PC-3 (cell line): Measurements from ENCODE around the gene LRFN4. TPM values are rescaled to one million over a fixed set of nuclear protein-coding genes. Genes with fewer than 3 reads are reported as not detected.
A peak's percentile ranks its signal among the peaks of the same experiment; 100 is the strongest.

Experiments
- ATAC-seq: fragments of 200-7000 bp; cut with Tn5 transposase; 2 replicates; pipeline ENCODE4 v1.9.1; 2020; ENCODE audit warnings: mild to moderate bottlenecking, moderate library complexity
- BruUV-seq: library from RNA; stranded (reverse); fragments of 400-500 nt; replicated peaks from 2 replicates; lab custom pipeline; 2021; lab: Mats Ljungman, UMichigan
- CTCF ChIA-PET: fragments of 300-600 bp; sonication (Branson Sonifier 250); formaldehyde crosslinking; loops from one replicate; lab custom pipeline; 2022; ENCODE audit warnings: antibody characterized with exemption; lab: Charles Lee
- POLR2A ChIA-PET: fragments of 300-600 bp; sonication (Branson Sonifier 250); formaldehyde crosslinking; loops from one replicate; lab custom pipeline; 2022; ENCODE audit warnings: antibody characterized with exemption; ENCODE audit not compliant: unreplicated experiment; lab: Charles Lee
- DNase-seq: peaks from one replicate; pipeline ENCODE4 v3.0.0-alpha.2; 2015
- H2AFZ ChIP-seq: fragments of 300-600 bp; sonication (generic); 2 replicates; pipeline ENCODE4 v1.6.0; 2016; ENCODE audit warnings: antibody characterized with exemption, low read length
- H3F3A ChIP-seq: fragments of 300-600 bp; sonication (generic); one replicate; pipeline ENCODE4 v1.6.0; 2017; ENCODE audit warnings: antibody characterized with exemption, low read length, control low read depth, mild to moderate bottlenecking; ENCODE audit not compliant: unreplicated experiment
- H3K27ac ChIP-seq: fragments of 300-600 bp; sonication (generic); 2 replicates; pipeline ENCODE4 v1.5.1; 2016; ENCODE audit warnings: mild to moderate bottlenecking, low read length
- H3K27me3 ChIP-seq: fragments of 300-600 bp; sonication (generic); 2 replicates; pipeline ENCODE4 v1.6.1; 2016; ENCODE audit warnings: low read length, mixed read lengths
- H3K36me3 ChIP-seq: fragments of 300-600 bp; sonication (generic); 2 replicates; pipeline ENCODE4 v1.6.1; 2016; ENCODE audit warnings: low read depth, mixed run types, low read length, mixed read lengths
- H3K4me1 ChIP-seq: fragments of 300-600 bp; sonication (generic); 2 replicates; pipeline ENCODE4 v1.5.1; 2016; ENCODE audit warnings: low read length; ENCODE audit not compliant: insufficient read depth
- H3K4me2 ChIP-seq: fragments of 300-600 bp; sonication (generic); 2 replicates; pipeline ENCODE4 v1.6.0; 2016; ENCODE audit warnings: low read length
- H3K4me3 ChIP-seq: fragments of 300-600 bp; sonication (generic); 2 replicates; pipeline ENCODE4 v1.5.1; 2016; ENCODE audit warnings: mild to moderate bottlenecking, low read length, mixed read lengths
- H3K79me2 ChIP-seq: fragments of 300-600 bp; sonication (generic); 2 replicates; pipeline ENCODE4 v1.6.1; 2017; ENCODE audit warnings: low read length, mixed read lengths
- H3K9ac ChIP-seq: fragments of 300-600 bp; sonication (generic); 2 replicates; pipeline ENCODE4 v1.6.0; 2016; ENCODE audit warnings: mild to moderate bottlenecking, low read length
- H3K9me2 ChIP-seq: fragments of 300-600 bp; sonication (generic); replicated peaks from 2 replicates; pipeline ENCODE4 v1.6.1; 2016; ENCODE audit warnings: mixed run types, low read length, mixed read lengths
- H3K9me3 ChIP-seq: fragments of 300-600 bp; sonication (generic); 2 replicates; pipeline ENCODE4 v1.6.1; 2016; ENCODE audit warnings: low read length, mixed read lengths
- H4K20me1 ChIP-seq: fragments of 300-600 bp; sonication (generic); 2 replicates; pipeline ENCODE4 v1.6.1; 2016; ENCODE audit warnings: low read length, mixed read lengths
- EZH2 ChIP-seq: fragments of 300-600 bp; sonication (generic); IDR thresholded peaks from one replicate; pipeline ENCODE4 v1.6.1; 2017; ENCODE audit warnings: antibody characterized with exemption, mild to moderate bottlenecking, low read length; ENCODE audit not compliant: unreplicated experiment
- EZH2phosphoT487 ChIP-seq: fragments of 300-600 bp; sonication (generic); IDR thresholded peaks from 2 replicates; pipeline ENCODE4 v1.6.1; 2018; ENCODE audit warnings: mild to moderate bottlenecking, antibody characterized with exemption, low read length, borderline replicate concordance
- intact Hi-C: fragments of 100-400 bp; cut with micrococcal nuclease; formaldehyde crosslinking; loops from 2 replicates; pipeline ENCODE4 v1.9.0; 2023
- total RNA-seq: library from RNA; depleted of rRNA; stranded (reverse); fragments of >200 nt; gene quantifications from 2 replicates; pipeline ENCODE4 v1.2.3, GENCODE V29; 2014
- TF ChIP-seq, protein P1 (sequence below): fragments of 300-600 bp; sonication (generic); conservative IDR thresholded peaks from 2 replicates; pipeline ENCODE4 v1.5.1; 2017; ENCODE audit warnings: antibody characterized with exemption, low read depth, mild to moderate bottlenecking, low read length

The LRFN4 gene
- total RNA-seq, 1 experiment from 2014 or later: 64.4 TPM

DNA sequence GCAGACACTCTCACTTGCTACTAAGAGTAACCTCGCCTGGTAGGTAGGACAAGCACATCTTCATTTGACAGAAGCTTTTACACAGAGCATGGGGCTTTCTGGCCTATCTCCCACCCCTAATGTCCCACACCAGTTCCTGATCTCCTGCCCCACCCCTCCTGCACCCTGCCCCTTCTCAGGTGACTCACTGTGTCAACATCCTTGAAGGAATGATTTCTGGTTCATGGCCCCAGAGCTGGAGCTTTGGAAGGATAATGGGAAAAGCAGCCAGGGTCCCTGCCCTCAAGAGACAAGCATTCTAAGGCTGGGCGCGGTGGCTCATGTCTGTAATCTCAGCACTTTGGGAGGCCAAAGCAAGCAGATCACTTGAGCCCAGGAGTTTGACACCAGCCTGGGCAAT lies 47.2 kb downstream of the LRFN4 start:
- Histone ChIP-seq H3K9me3 (no peaks in the 10 kb centered on the region), H3K36me3 (no peaks in the 10 kb centered on the region), H3K4me3 (peak overlapping the region; percentile 18; the same call in 1 of the 2 replicates), H4K20me1 (no peaks in the 10 kb centered on the region), H3K27me3 (no peaks in the 10 kb centered on the region), H3K4me1 (peaks cover 40% of the 10 kb centered on the region), H3K79me2 (peaks cover 11% of the 10 kb centered on the region), H3F3A (no peaks in the 10 kb centered on the region), H3K27ac (peak overlapping the region; percentile 88), H3K9ac (peak overlapping the region; percentile 67), H3K4me2 (peak overlapping the region; percentile 72), H2AFZ (peak overlapping the region; percentile 33; the same call in 1 of the 2 replicates), H3K9me2 (no peaks in the 10 kb centered on the region)
- TF ChIP-seq, protein P1, sequence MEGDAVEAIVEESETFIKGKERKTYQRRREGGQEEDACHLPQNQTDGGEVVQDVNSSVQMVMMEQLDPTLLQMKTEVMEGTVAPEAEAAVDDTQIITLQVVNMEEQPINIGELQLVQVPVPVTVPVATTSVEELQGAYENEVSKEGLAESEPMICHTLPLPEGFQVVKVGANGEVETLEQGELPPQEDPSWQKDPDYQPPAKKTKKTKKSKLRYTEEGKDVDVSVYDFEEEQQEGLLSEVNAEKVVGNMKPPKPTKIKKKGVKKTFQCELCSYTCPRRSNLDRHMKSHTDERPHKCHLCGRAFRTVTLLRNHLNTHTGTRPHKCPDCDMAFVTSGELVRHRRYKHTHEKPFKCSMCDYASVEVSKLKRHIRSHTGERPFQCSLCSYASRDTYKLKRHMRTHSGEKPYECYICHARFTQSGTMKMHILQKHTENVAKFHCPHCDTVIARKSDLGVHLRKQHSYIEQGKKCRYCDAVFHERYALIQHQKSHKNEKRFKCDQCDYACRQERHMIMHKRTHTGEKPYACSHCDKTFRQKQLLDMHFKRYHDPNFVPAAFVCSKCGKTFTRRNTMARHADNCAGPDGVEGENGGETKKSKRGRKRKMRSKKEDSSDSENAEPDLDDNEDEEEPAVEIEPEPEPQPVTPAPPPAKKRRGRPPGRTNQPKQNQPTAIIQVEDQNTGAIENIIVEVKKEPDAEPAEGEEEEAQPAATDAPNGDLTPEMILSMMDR: no peak
- TF ChIP-seq EZH2 (no peak), EZH2phosphoT487 (no peak)
- ATAC-seq: peak; percentile 82
- DNase-seq: peak; percentile 83
- ChIA-PET CTCF (no interaction called here), POLR2A (no interaction called here)
- no TSS peak for BruUV-seq
- intact Hi-C loops: no loop called here

DNA sequence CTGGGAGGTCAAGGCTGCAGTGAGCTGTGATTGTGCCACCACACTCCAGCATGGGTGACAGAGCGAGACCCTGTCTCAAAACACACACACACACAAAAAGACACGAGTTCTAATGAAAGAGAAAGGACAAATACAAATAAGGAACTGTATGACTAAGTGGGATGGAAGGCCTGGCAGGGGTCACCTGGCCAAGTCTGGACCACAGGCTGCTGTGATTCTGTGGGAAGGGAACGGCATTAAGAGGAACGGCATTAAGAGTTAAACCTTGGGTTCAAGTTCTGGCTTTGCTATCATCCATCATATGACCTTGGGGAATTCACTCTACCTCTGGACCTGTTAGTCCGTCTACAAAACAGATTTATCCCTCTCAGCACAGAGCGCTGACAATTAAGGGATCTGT lies 47.7 kb downstream of the LRFN4 start:
- Histone ChIP-seq H3K4me3 (peak overlapping the region; percentile 18), H3K27ac (peak overlapping the region; percentile 88), H4K20me1 (no peaks in the 10 kb centered on the region), H3K79me2 (peaks cover 11% of the 10 kb centered on the region), H3K4me1 (peaks cover 40% of the 10 kb centered on the region), H3K9me2 (no peaks in the 10 kb centered on the region), H3K4me2 (peak overlapping the region; percentile 72), H2AFZ (no peak overlapping the region), H3K9ac (peak overlapping the region; percentile 67), H3K9me3 (no peaks in the 10 kb centered on the region), H3F3A (no peaks in the 10 kb centered on the region), H3K36me3 (no peaks in the 10 kb centered on the region), H3K27me3 (no peaks in the 10 kb centered on the region)
- intact Hi-C loops: no loop called here
- ATAC-seq (peak; percentile 30), DNase-seq (peak; percentile 48)
- TF ChIP-seq, protein P1: no peak
- TF ChIP-seq EZH2 (no peak), EZH2phosphoT487 (no peak)
- BruUV-seq: no TSS peak
- POLR2A ChIA-PET: no interaction called here
- CTCF ChIA-PET: no interaction called here

GRCh38 chr11:66904981-66905521 lies 48.2 kb downstream of the LRFN4 start:
- ChIA-PET POLR2A (no interaction called here), CTCF (no interaction called here)

More at GRCh38 chr11:66904981-66905521, 48.2 kb downstream of the LRFN4 start:
- H3K9ac ChIP-seq: peak overlapping the region; percentile 67
- no TSS peak for BruUV-seq
- H3K9me3 ChIP-seq: no peaks in the 10 kb centered on the region
- no peaks in the 10 kb centered on the region for H3F3A ChIP-seq
- H3K9me2 ChIP-seq: no peaks in the 10 kb centered on the region
- H2AFZ ChIP-seq: no peak overlapping the region
- peaks cover 11% of the 10 kb centered on the region for H3K79me2 ChIP-seq
- no peaks in the 10 kb centered on the region for H3K27me3 ChIP-seq
- H3K27ac ChIP-seq: peak overlapping the region; percentile 88
- no peak for ATAC-seq
- no peaks in the 10 kb centered on the region for H4K20me1 ChIP-seq
- H3K4me1 ChIP-seq: peaks cover 40% of the 10 kb centered on the region
- H3K4me3 ChIP-seq: peak overlapping the region; percentile 18; the same call in 1 of the 2 replicates
- no peak for DNase-seq
- TF ChIP-seq EZH2: no peak
- no peak for TF ChIP-seq EZH2phosphoT487
- TF ChIP-seq, protein P1: no peak
- peak overlapping the region; percentile 72 for H3K4me2 ChIP-seq
- no peaks in the 10 kb centered on the region for H3K36me3 ChIP-seq
- intact Hi-C loops: no loop called here
